GM12878 (cell line): ENCODE data around the gene LRR1. TPM values are rescaled to one million over a fixed set of nuclear protein-coding genes. Genes with fewer than 3 reads are reported as not detected.

Experiments
- ASH2L ChIP-seq: fragments of 300-600, 200-600 bp; sonication (generic); IDR thresholded peaks from 2 replicates; pipeline ENCODE4 v1.6.1; 2017; ENCODE audit warnings: low read depth, mild to moderate bottlenecking, borderline replicate concordance
- BCL3 ChIP-seq: IDR thresholded peaks from 2 replicates; pipeline ENCODE4 v1.6.1; 2011; ENCODE audit warnings: borderline replicate concordance, low read depth, mild to moderate bottlenecking, moderate library complexity, low read length; ENCODE audit not compliant: insufficient read depth, poor library complexity, severe bottlenecking
- CBX3 ChIP-seq: fragments of 200-600 bp; sonication (generic); IDR thresholded peaks from 2 replicates; pipeline ENCODE4 v1.6.1; 2016; ENCODE audit warnings: low read depth, borderline replicate concordance
- CHD4 ChIP-seq: fragments of 200-600 bp; sonication (generic); IDR thresholded peaks from 2 replicates; pipeline ENCODE4 v1.6.1; 2016; ENCODE audit warnings: mild to moderate bottlenecking
- EGR1 ChIP-seq, 2 experiments: IDR thresholded peaks; 1 replicate in 1 of 2; 2 replicates in 1 of 2; pipeline ENCODE4 v1.6.1; 2011 to 2012; ENCODE audit warnings: low read depth in 2 of 2, low read length in 2 of 2, borderline replicate concordance in 1 of 2, mild to moderate bottlenecking in 1 of 2, moderate library complexity in 1 of 2
- EP300 ChIP-seq, 2 experiments: fragments of 150-350 bp in 1 of 2; IDR thresholded peaks; 2 replicates each; pipeline ENCODE4 v1.6.1; 2011 to 2012; ENCODE audit warnings: low read depth in 2 of 2, low read length in 2 of 2, borderline replicate concordance in 1 of 2, improper control_type of control experiment in 1 of 2, inconsistent platforms in 1 of 2; ENCODE audit not compliant: control insufficient read depth in 1 of 2
- FOXM1 ChIP-seq: IDR thresholded peaks from 2 replicates; pipeline ENCODE4 v1.6.1; 2012; ENCODE audit warnings: low read depth, mild to moderate bottlenecking, inconsistent platforms, low read length, moderate library complexity
- HDAC2 ChIP-seq: fragments of 200-600 bp; sonication (generic); IDR thresholded peaks from 2 replicates; pipeline ENCODE4 v1.6.1; 2017
- IKZF1 ChIP-seq: fragments of 450-650 bp; conservative IDR thresholded peaks from 2 replicates; pipeline ENCODE4 v1.6.1; 2017; ENCODE audit warnings: antibody characterized with exemption, mild to moderate bottlenecking
- IRF4 ChIP-seq: IDR thresholded peaks from 2 replicates; pipeline ENCODE4 v1.6.1; 2011; ENCODE audit warnings: low read depth, low read length
- JUND ChIP-seq: IDR thresholded peaks from 2 replicates; pipeline ENCODE4 v1.6.1; 2012; ENCODE audit warnings: low read depth, mild to moderate bottlenecking, low read length, improper control_type of control experiment, moderate library complexity
- MYB ChIP-seq: fragments of 150-350 bp; IDR thresholded peaks from 2 replicates; pipeline ENCODE4 v1.6.1; 2014; ENCODE audit warnings: mild to moderate bottlenecking, low read depth, low read length, borderline replicate concordance
- NKRF ChIP-seq: fragments of 450-650 bp; conservative IDR thresholded peaks from 2 replicates; pipeline ENCODE4 v1.6.1; 2017; ENCODE audit warnings: mild to moderate bottlenecking, moderate library complexity
- RCOR1 ChIP-seq: conservative IDR thresholded peaks from 2 replicates; pipeline ENCODE4 v1.6.1; 2012; ENCODE audit warnings: low read depth, low read length, improper control_type of control experiment
- SP1 ChIP-seq: IDR thresholded peaks from one replicate; pipeline ENCODE4 v1.6.1; 2011; ENCODE audit warnings: low read depth, low read length
- SRF ChIP-seq, 2 experiments: IDR thresholded peaks; 2 replicates each; pipeline ENCODE4 v1.6.1; 2011; ENCODE audit warnings: low read depth in 2 of 2, low read length in 2 of 2, mild to moderate bottlenecking in 1 of 2, moderate library complexity in 1 of 2
- TCF3 ChIP-seq: IDR thresholded peaks from 2 replicates; pipeline ENCODE4 v1.6.1; 2012; ENCODE audit warnings: low read depth, mild to moderate bottlenecking, low read length, borderline replicate concordance; ENCODE audit not compliant: insufficient read depth
- YY1 ChIP-seq: IDR thresholded peaks from 2 replicates; pipeline ENCODE4 v1.6.1; 2011; ENCODE audit warnings: low read depth, mild to moderate bottlenecking, low read length
- polyA plus RNA-seq, 11 experiments: library from polyadenylated mRNA; depleted of rRNA in 4 of 11; unstranded in 6 of 11; stranded (reverse) in 5 of 11; fragments of >200 nt; fragmentation: Nextera tagmentation in 4 of 11; fragmentation: Illumina TruSeq in 1 of 11; extraction: Ambion mirVana in 4 of 11; extraction: Trizol in 1 of 11; gene quantifications; 1 replicate in 1 of 11; 2 replicates in 10 of 11; pipeline versions ENCODE4 v1.2.1 to v1.2.3, GENCODE V29; 2011 to 2016; ENCODE audit warnings: inconsistent platforms in 2 of 11, missing spikeins in 2 of 11, low read depth in 1 of 11
- total RNA-seq, 4 experiments: library from RNA; depleted of rRNA in 3 of 4; stranded (reverse); fragments of >200 nt in 3 of 4; fragmentation: Illumina TruSeq in 1 of 4; extraction: Trizol in 1 of 4; gene quantifications; 2 replicates each; pipeline versions ENCODE4 v1.2.1 to v1.2.3, GENCODE V29; 2013 to 2021
- TF ChIP-seq, protein P1 (sequence below): fragments of 450-650 bp; IDR thresholded peaks from 2 replicates; pipeline ENCODE4 v1.6.1; 2017; ENCODE audit warnings: borderline replicate concordance
- TF ChIP-seq, protein P2 (sequence below): fragments of 150-350 bp; IDR thresholded peaks from 2 replicates; pipeline ENCODE4 v1.6.1; 2016; ENCODE audit warnings: low read depth, low read length

LRR1 gene
- total and polyA plus RNA-seq, 10 of the 15 experiments (the other 5 are each of a cell fraction or from before 2014, with no cell fraction given): 36.9 to 110 (median 53.1) TPM

GRCh38 chr14:49633640-49634546, 35.2 kb downstream of the LRR1 start (continued):
- TF ChIP-seq BCL3 (peak; percentile 58), IRF4 (no peak), JUND (0 out of 2 replicates have a peak, but pooled peaks have one; percentile 22), TCF3 (no peak; the same call in 1 of the 2 replicates), SP1 (peak; percentile 39), HDAC2 (no peak), ASH2L (peak; percentile 67; the same call in 1 of the 2 replicates), IKZF1 (no peak; the same call in 1 of the 2 replicates), NKRF (peak; percentile 88), YY1 (peak; percentile 82), CBX3 (no peak), RCOR1 (0 out of 2 replicates have a peak, but pooled peaks have one; percentile 37), EP300 (IDR thresholded peaks at IDR 0.05; ENCODE audit: borderline replicate concordance in 1 of 2, control insufficient read depth in 1 of 2, low read depth in 2 of 2, low read length in 2 of 2) (peak in 1 of 2 experiments; percentile 35; a peak in 1 of 4 replicates), MYB (no peak), CHD4 (no peak), EGR1 (IDR thresholded peaks at IDR 0.05; ENCODE audit: borderline replicate concordance in 1 of 2, low read depth in 2 of 2, low read length in 2 of 2) (peak; percentile 11 to 98), FOXM1 (no peak), SRF (IDR thresholded peaks at IDR 0.05; ENCODE audit: low read depth in 2 of 2, low read length in 2 of 2) (peak; percentile 48 to 78; a peak in 2 of 4 replicates)
- TF ChIP-seq, protein P1, sequence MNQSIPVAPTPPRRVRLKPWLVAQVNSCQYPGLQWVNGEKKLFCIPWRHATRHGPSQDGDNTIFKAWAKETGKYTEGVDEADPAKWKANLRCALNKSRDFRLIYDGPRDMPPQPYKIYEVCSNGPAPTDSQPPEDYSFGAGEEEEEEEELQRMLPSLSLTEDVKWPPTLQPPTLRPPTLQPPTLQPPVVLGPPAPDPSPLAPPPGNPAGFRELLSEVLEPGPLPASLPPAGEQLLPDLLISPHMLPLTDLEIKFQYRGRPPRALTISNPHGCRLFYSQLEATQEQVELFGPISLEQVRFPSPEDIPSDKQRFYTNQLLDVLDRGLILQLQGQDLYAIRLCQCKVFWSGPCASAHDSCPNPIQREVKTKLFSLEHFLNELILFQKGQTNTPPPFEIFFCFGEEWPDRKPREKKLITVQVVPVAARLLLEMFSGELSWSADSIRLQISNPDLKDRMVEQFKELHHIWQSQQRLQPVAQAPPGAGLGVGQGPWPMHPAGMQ: no peak
- TF ChIP-seq, protein P2, sequence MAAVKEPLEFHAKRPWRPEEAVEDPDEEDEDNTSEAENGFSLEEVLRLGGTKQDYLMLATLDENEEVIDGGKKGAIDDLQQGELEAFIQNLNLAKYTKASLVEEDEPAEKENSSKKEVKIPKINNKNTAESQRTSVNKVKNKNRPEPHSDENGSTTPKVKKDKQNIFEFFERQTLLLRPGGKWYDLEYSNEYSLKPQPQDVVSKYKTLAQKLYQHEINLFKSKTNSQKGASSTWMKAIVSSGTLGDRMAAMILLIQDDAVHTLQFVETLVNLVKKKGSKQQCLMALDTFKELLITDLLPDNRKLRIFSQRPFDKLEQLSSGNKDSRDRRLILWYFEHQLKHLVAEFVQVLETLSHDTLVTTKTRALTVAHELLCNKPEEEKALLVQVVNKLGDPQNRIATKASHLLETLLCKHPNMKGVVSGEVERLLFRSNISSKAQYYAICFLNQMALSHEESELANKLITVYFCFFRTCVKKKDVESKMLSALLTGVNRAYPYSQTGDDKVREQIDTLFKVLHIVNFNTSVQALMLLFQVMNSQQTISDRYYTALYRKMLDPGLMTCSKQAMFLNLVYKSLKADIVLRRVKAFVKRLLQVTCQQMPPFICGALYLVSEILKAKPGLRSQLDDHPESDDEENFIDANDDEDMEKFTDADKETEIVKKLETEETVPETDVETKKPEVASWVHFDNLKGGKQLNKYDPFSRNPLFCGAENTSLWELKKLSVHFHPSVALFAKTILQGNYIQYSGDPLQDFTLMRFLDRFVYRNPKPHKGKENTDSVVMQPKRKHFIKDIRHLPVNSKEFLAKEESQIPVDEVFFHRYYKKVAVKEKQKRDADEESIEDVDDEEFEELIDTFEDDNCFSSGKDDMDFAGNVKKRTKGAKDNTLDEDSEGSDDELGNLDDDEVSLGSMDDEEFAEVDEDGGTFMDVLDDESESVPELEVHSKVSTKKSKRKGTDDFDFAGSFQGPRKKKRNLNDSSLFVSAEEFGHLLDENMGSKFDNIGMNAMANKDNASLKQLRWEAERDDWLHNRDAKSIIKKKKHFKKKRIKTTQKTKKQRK: no peak
